HL-60 (cell line): ENCODE data around the gene FTO.

Experiments used
- DNase-seq, 2 experiments: peaks; one replicate each; pipeline ENCODE4 v3.0.0-alpha.2; 2010 to 2020; ENCODE audit warnings: low read depth in 1 of 2, low spot score in 1 of 2
- H3K27ac ChIP-seq: fragments of 250-450 bp; sonication (Bioruptor Pico); replicated peaks from 2 replicates; pipeline ENCODE4 v1.5.1; 2020; ENCODE audit warnings: mild to moderate bottlenecking, moderate library complexity
- H3K27me3 ChIP-seq: fragments of 250-450 bp; sonication (Bioruptor Pico); 2 replicates; pipeline ENCODE4 v1.5.1; 2021; ENCODE audit warnings: mild to moderate bottlenecking, moderate library complexity; ENCODE audit not compliant: insufficient read depth, poor library complexity, severe bottlenecking
- H3K4me3 ChIP-seq: replicated peaks from 2 replicates; pipeline ENCODE4 v1.5.1; 2011; ENCODE audit warnings: mild to moderate bottlenecking, control low read depth, low read length; ENCODE audit not compliant: insufficient read depth
- GABPA ChIP-seq: IDR thresholded peaks from 2 replicates; pipeline ENCODE4 v1.6.1; 2012; ENCODE audit warnings: low read depth
- POLR2AphosphoS5 ChIP-seq: IDR thresholded peaks from 2 replicates; pipeline ENCODE4 v1.6.1; 2012; ENCODE audit warnings: low read depth
- REST ChIP-seq: IDR thresholded peaks from 2 replicates; pipeline ENCODE4 v1.6.1; 2012; ENCODE audit warnings: low read depth; ENCODE audit not compliant: insufficient replicate concordance
- SPI1 ChIP-seq: IDR thresholded peaks from 2 replicates; pipeline ENCODE4 v1.6.1; 2012; ENCODE audit warnings: low read depth, mild to moderate bottlenecking, borderline replicate concordance
- TF ChIP-seq, protein P1 (sequence below): IDR thresholded peaks from one replicate; pipeline ENCODE4 v1.5.1; 2011; ENCODE audit warnings: low read length, control low read depth, inconsistent platforms; ENCODE audit not compliant: insufficient read depth

Gene FTO

DNA sequence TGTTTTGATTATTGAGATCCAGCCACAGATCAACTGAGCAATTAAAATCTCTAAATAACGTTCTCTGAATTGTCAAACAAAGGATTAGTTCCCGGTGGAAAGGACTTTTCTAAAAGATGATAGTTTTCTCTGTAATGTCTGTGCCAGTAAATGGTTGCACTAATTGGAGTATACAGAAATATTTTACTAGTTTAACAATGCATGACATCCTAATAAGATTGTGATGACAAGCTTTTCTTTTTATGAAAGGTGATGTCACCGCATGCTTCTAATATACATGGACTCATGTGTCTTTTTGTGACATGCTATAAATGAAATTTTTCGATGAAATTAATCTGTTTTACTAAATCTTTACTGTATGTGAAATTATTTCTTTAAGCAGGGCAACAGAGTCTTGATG lies 371.5 kb downstream of the FTO start:
- Histone ChIP-seq H3K27me3 (no peaks in the 10 kb centered on the region), H3K27ac (no peak overlapping the region), H3K4me3 (no peak overlapping the region)
- TF ChIP-seq POLR2AphosphoS5 (no peak), REST (no peak), GABPA (no peak), SPI1 (no peak)
- TF ChIP-seq, protein P1, sequence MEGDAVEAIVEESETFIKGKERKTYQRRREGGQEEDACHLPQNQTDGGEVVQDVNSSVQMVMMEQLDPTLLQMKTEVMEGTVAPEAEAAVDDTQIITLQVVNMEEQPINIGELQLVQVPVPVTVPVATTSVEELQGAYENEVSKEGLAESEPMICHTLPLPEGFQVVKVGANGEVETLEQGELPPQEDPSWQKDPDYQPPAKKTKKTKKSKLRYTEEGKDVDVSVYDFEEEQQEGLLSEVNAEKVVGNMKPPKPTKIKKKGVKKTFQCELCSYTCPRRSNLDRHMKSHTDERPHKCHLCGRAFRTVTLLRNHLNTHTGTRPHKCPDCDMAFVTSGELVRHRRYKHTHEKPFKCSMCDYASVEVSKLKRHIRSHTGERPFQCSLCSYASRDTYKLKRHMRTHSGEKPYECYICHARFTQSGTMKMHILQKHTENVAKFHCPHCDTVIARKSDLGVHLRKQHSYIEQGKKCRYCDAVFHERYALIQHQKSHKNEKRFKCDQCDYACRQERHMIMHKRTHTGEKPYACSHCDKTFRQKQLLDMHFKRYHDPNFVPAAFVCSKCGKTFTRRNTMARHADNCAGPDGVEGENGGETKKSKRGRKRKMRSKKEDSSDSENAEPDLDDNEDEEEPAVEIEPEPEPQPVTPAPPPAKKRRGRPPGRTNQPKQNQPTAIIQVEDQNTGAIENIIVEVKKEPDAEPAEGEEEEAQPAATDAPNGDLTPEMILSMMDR, result no peak
- DNase-seq, result no peak

DNA sequence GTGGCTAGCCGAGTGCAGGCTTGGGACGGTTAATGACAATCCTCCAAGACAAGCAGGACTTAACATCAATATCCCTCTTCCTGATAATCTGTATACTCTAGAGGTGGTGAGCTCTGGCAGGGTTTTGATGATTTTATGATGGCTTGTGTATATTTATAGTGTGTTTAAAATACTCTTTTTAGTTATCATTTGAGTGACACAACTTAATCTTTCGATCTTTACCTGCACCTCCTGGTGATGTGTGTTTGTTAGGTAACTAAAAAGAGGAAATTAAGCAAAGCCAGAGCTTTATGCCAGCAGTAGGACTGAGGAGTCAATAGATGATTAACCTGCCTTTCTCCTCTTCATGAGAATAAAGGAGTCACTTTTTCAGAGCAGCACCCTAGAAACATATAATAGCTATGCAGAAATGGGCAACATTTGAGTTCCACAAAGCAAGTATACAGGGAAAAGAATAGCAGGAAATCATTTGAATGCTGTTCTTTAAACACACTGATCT lies 372.1 kb downstream of the FTO start:
- Histone ChIP-seq H3K27ac (no peak overlapping the region), H3K4me3 (no peak overlapping the region), H3K27me3 (no peaks in the 10 kb centered on the region)
- TF ChIP-seq GABPA (no peak), POLR2AphosphoS5 (no peak), REST (no peak), SPI1 (no peak)
- TF ChIP-seq, protein P1, result no peak
- no peak for DNase-seq

- Histone ChIP-seq H3K27me3 (no peaks in the 10 kb centered on the region), H3K27ac (no peak overlapping the region), H3K4me3 (no peak overlapping the region)
- DNase-seq, result no peak
- TF ChIP-seq SPI1 (no peak), REST (no peak), GABPA (no peak), POLR2AphosphoS5 (no peak)
- TF ChIP-seq, protein P1, result no peak
Measured at GRCh38 chr16:54077050-54077821, 373.3 kb downstream of the FTO start.
